MG63 (cell line): ENCODE measurements around the gene UBN1. TPM values are rescaled to one million over a fixed set of nuclear protein-coding genes. Genes with fewer than 3 reads are reported as not detected.

Source experiments
- DNase-seq: peaks from one replicate; pipeline ENCODE4 v3.0.0-alpha.2; 2020
- H3K27me3 ChIP-seq: fragments of 250-450 bp; sonication (Bioruptor Pico); 2 replicates; pipeline ENCODE4 v1.5.1; 2020; ENCODE audit warnings: mild to moderate bottlenecking, moderate library complexity
- H3K36me3 ChIP-seq: fragments of 250-450 bp; sonication (Bioruptor Pico); 2 replicates; pipeline ENCODE4 v1.5.1; 2020; ENCODE audit warnings: mild to moderate bottlenecking, moderate library complexity
- H3K4me3 ChIP-seq: fragments of 250-450 bp; sonication (Bioruptor Pico); 2 replicates; pipeline ENCODE4 v1.5.1; 2020; ENCODE audit warnings: mild to moderate bottlenecking, moderate library complexity
- H3K9me3 ChIP-seq: fragments of 250-450 bp; sonication (Bioruptor Pico); 2 replicates; pipeline ENCODE4 v1.5.1; 2020; ENCODE audit warnings: mild to moderate bottlenecking, moderate library complexity
- total RNA-seq: library from RNA; depleted of rRNA; stranded (reverse); fragments of >200 nt; shearing (Covaris generic); gene quantifications from 2 replicates; pipeline ENCODE4 v1.2.3, GENCODE V29; 2014; ENCODE audit warnings: low replicate concordance

Gene UBN1
- total RNA-seq, 1 experiment from 2014 or later = 27.3 TPM

DNA sequence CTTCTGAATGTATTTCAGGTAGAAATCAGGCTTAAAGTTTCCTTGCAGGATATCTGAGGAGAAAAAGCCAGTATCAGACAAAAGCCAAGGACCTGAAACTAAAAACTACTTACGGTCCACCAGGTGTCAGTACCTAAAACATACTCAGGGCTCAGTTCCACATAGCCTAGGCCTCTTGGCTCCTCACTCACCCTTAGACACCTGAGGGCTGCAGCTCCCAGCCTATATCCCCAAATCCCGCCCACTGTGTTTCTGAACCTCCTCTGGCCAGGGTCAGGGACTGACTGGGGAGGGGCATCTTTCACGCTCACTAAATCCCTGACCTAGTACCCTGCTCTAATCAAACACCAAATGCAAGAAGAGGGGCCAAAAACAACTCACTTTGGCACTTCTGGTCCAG is 36.0 kb upstream of the UBN1 start:
- no peak overlapping the region for H3K4me3 ChIP-seq
- no peaks in the 10 kb centered on the region for H3K9me3 ChIP-seq
- no peaks in the 10 kb centered on the region for H3K27me3 ChIP-seq
- H3K36me3 ChIP-seq = peaks cover 74% of the 10 kb centered on the region
- DNase-seq = no peak

- Histone ChIP-seq H3K36me3 (peaks cover 79% of the 10 kb centered on the region), H3K27me3 (no peaks in the 10 kb centered on the region), H3K4me3 (no peak overlapping the region), H3K9me3 (no peaks in the 10 kb centered on the region)
- no peak for DNase-seq
These were observed 35.5 kb upstream of the UBN1 start for GRCh38 chr16:4811773-4812172.

GRCh38 chr16:4813251-4814003 is 33.9 kb upstream of the UBN1 start:
- H3K27me3 ChIP-seq = no peaks in the 10 kb centered on the region
- no peak overlapping the region for H3K4me3 ChIP-seq
- no peaks in the 10 kb centered on the region for H3K9me3 ChIP-seq
- no peak for DNase-seq
- peaks cover 75% of the 10 kb centered on the region for H3K36me3 ChIP-seq

- Histone ChIP-seq H3K36me3 (peaks cover 76% of the 10 kb centered on the region), H3K27me3 (no peaks in the 10 kb centered on the region), H3K4me3 (no peak overlapping the region), H3K9me3 (no peaks in the 10 kb centered on the region)
- DNase-seq = no peak
These were observed 33.2 kb upstream of the UBN1 start for GRCh38 chr16:4814046-4814445.

- H3K9me3 ChIP-seq = no peaks in the 10 kb centered on the region
- no peak for DNase-seq
- H3K27me3 ChIP-seq = no peaks in the 10 kb centered on the region
- H3K4me3 ChIP-seq = no peak overlapping the region
- peaks cover 80% of the 10 kb centered on the region for H3K36me3 ChIP-seq
These were observed 32.6 kb upstream of the UBN1 start for GRCh38 chr16:4814542-4815173.

GRCh38 chr16:4820652-4821051 is 26.6 kb upstream of the UBN1 start:
- no peak for DNase-seq
- Histone ChIP-seq H3K27me3 (no peaks in the 10 kb centered on the region), H3K36me3 (peaks cover 89% of the 10 kb centered on the region), H3K9me3 (no peaks in the 10 kb centered on the region), H3K4me3 (no peak overlapping the region)

- Histone ChIP-seq H3K9me3 (no peaks in the 10 kb centered on the region), H3K4me3 (no peak overlapping the region), H3K36me3 (peaks cover 89% of the 10 kb centered on the region), H3K27me3 (no peaks in the 10 kb centered on the region)
- no peak for DNase-seq
These were observed 22.1 kb upstream of the UBN1 start for GRCh38 chr16:4825196-4825595.

DNA sequence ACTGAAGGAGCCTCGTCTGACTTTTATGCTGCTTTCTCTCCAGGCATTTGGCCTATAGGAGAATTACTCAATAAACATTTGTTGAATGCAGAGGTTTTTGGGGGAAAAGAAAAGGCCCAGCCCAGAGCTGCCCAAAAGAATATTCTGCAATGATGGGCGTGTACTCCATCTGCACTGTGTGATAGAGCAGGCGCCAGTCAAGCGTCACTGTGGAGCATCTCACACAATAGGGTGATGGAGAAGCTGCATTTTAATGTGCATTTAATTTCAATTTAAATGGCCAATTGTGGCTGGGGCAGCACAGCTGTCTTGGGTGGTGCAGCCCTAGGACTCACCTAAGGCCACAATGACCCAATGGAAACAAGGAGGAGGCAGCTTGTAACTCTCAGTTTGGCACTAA is 20.8 kb upstream of the UBN1 start:
- DNase-seq = no peak
- no peaks in the 10 kb centered on the region for H3K27me3 ChIP-seq
- H3K4me3 ChIP-seq = no peak overlapping the region
- no peaks in the 10 kb centered on the region for H3K9me3 ChIP-seq
- H3K36me3 ChIP-seq = peaks cover 89% of the 10 kb centered on the region

DNA sequence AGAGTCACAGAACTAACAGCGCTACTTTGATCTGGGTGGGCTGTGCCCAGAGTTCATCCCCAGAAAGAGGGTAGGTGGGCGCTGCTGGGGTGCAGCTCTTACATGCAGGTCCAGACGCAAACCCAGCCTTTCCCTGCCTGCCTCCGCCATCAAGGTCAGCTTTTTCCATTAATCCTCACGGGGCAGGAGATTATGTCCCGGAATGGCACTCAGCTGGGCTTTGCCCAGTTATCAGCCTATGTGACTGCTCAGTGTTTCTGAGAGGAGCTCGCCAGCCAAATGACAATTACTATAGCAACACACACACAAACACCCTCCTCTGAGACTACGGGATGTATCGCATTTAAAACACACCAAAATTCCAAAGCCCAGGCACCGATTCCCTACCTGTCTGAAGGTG is 20.3 kb upstream of the UBN1 start:
- no peak for DNase-seq
- Histone ChIP-seq H3K4me3 (no peak overlapping the region), H3K27me3 (no peaks in the 10 kb centered on the region), H3K36me3 (peaks cover 90% of the 10 kb centered on the region), H3K9me3 (no peaks in the 10 kb centered on the region)

- Histone ChIP-seq H3K36me3 (peaks cover 91% of the 10 kb centered on the region), H3K4me3 (no peak overlapping the region), H3K27me3 (no peaks in the 10 kb centered on the region), H3K9me3 (no peaks in the 10 kb centered on the region)
- DNase-seq = no peak
These were observed 18.5 kb upstream of the UBN1 start for GRCh38 chr16:4828567-4829321.

DNA sequence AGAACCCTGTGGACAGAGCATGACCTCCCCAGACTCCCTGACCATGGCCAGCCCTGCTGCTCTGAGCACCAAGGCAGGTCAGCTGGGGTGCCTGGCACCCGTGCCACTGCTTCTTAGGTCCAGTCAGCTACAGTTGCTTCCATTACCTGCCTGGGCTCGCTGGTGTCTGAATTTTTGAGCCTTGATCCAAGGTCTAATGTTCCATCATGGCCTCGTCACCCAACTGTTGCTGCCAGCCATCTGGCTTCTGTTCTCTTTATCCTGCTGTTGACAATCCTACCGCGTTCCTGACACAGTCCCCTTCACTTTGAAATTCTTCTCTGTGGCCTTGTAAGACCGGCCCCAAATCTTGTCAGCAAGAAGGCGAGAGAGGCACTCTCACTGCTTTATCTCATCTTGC is 16.9 kb upstream of the UBN1 start:
- no peak overlapping the region for H3K4me3 ChIP-seq
- H3K9me3 ChIP-seq = no peaks in the 10 kb centered on the region
- H3K27me3 ChIP-seq = no peaks in the 10 kb centered on the region
- no peak for DNase-seq
- peaks cover 87% of the 10 kb centered on the region for H3K36me3 ChIP-seq

DNA sequence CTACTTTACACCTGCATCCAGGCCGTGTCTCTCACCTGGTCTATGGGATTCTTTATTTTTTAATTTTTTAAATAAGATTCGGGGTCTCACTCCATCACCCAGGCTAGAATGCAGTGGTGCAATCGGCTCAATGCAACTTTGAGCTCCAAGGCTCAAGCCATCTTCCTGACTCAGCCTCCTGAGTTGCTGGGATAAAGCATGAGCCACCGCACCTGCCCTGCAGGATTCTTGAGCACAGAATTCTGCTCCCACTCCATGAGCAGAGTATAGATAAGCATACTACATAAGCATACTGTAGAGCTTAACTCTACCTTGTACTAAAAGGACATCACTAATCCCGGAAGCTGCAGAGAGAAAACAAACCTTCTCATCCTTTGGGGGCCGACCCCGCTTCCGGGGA is 15.7 kb upstream of the UBN1 start:
- peaks cover 88% of the 10 kb centered on the region for H3K36me3 ChIP-seq
- H3K27me3 ChIP-seq = no peaks in the 10 kb centered on the region
- H3K4me3 ChIP-seq = no peak overlapping the region
- no peak for DNase-seq
- no peaks in the 10 kb centered on the region for H3K9me3 ChIP-seq

DNA sequence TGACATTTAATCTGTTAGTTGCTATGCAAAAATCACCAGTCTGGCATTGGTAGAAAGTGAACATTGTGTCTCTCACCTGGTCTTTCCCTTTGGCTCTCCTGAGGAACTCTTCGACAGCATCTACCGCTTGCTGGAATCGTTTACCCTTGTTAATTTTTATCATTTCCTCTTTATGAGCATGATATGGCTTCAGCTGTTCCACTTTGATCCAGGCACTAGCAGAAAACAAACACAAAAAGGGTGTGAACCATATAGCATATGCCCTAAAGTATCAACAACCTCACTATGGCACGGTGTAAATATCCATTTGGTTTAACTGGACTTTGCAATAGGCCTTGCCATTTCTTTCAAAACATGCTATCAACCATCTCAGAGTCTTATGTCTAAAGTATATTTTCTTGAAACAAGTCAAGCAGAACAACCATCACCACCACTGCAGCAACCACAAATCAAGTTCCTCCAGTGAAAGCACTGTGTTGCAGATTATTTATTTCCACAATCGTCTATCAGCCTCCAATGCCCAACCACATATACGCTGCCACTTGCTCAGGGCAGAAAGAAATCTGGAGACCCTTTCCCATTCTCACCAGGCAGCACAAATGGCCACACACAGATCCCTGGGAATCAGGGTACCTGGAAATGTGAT is 14.5 kb upstream of the UBN1 start:
- Histone ChIP-seq H3K36me3 (peaks cover 88% of the 10 kb centered on the region), H3K4me3 (no peak overlapping the region), H3K27me3 (no peaks in the 10 kb centered on the region), H3K9me3 (no peaks in the 10 kb centered on the region)
- no peak for DNase-seq

- Histone ChIP-seq H3K4me3 (no peak overlapping the region), H3K36me3 (peaks cover 85% of the 10 kb centered on the region), H3K9me3 (no peaks in the 10 kb centered on the region), H3K27me3 (no peaks in the 10 kb centered on the region)
- DNase-seq = no peak
These were observed 13.7 kb upstream of the UBN1 start for GRCh38 chr16:4833584-4833983.

GRCh38 chr16:4836727-4837126 is 10.6 kb upstream of the UBN1 start:
- no peak for DNase-seq
- H3K27me3 ChIP-seq = no peaks in the 10 kb centered on the region
- H3K36me3 ChIP-seq = peaks cover 84% of the 10 kb centered on the region
- H3K4me3 ChIP-seq = no peak overlapping the region
- no peaks in the 10 kb centered on the region for H3K9me3 ChIP-seq

DNA sequence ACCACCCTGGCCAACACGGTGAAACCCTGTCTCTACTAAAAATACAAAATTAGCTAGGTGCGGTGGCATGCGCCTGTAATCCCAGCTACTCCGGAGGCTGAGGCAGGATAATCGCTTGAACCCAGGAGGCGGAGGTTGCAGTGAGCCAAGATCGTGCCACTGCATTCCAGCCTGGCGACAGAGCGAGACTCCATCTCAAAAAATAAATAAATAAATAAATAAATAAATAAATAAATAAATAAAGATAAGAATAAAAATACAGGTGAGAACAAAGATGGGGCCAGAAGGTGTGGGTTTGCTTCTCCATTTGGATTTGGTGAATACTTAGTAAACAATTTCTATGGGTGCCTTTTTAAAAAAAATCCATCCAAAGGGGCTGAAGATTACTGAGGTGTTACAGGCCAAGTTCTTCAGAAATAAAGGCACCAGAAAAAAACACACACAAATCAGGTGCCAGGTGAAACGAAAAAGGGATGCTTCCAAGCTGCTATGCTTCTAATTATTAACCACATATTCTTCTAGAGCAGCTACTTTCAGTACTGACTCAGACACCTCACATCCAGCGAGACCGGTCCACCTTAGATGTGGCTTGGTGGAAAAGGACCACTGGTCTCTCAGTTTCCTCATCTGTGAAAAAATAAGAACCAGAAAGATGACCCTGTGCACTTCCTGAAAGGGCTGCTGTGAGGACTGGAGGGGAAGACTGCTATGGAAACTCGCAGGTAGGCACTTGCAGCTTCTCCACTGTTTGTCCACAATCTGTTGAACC is 9.4 kb upstream of the UBN1 start:
- H3K9me3 ChIP-seq = no peaks in the 10 kb centered on the region
- DNase-seq = no peak
- H3K27me3 ChIP-seq = no peaks in the 10 kb centered on the region
- no peak overlapping the region for H3K4me3 ChIP-seq
- peaks cover 82% of the 10 kb centered on the region for H3K36me3 ChIP-seq
